GM12873 (cell line): ENCODE data around the gene ADD1.

ENCODE experiments used
- CTCF ChIP-seq: IDR thresholded peaks from 2 replicates; pipeline ENCODE4 v1.5.1; 2012; ENCODE audit warnings: low read depth, mild to moderate bottlenecking, moderate library complexity, low read length, control low read depth; ENCODE audit not compliant: insufficient read depth; ENCODE audit errors: missing control alignments

ADD1 gene

GRCh38 chr4:2835978-2836377 lies 7.7 kb upstream of the ADD1 start:
- TF ChIP-seq CTCF = no peak

GRCh38 chr4:2836391-2836859 lies 7.2 kb upstream of the ADD1 start:
- no peak for TF ChIP-seq CTCF

- no peak for TF ChIP-seq CTCF
These were observed 6.3 kb upstream of the ADD1 start for GRCh38 chr4:2837110-2837903.

GRCh38 chr4:2837904-2838496 lies 5.6 kb upstream of the ADD1 start:
- no peak for TF ChIP-seq CTCF

GRCh38 chr4:2839060-2839459 lies 4.6 kb upstream of the ADD1 start:
- TF ChIP-seq CTCF = no peak

- no peak for TF ChIP-seq CTCF
These were observed 869 bp upstream of the ADD1 start for GRCh38 chr4:2842687-2843262.

GRCh38 chr4:2843941-2844584 lies 419 bp downstream of the ADD1 start:
- no peak for TF ChIP-seq CTCF
